HEK293 (cell line): Measurements from ENCODE around the gene BCORL1.

Source experiments
- BCL11B ChIP-seq: fragments of 450-650 bp; formaldehyde crosslinking; IDR thresholded peaks from 2 replicates; pipeline ENCODE4 v1.5.1; 2016; ENCODE audit warnings: low read depth, missing biosample characterization, missing genetic modification characterization
- MEIS1 ChIP-seq: sonication (generic); formaldehyde crosslinking; IDR thresholded peaks from 2 replicates; pipeline ENCODE4 v1.8.1; 2022; ENCODE audit warnings: missing genetic modification reagents, mild to moderate bottlenecking, borderline replicate concordance
- PRDM1 ChIP-seq: fragments of 450-650 bp; formaldehyde crosslinking; IDR thresholded peaks from 2 replicates; pipeline ENCODE4; 2016; ENCODE audit warnings: missing biosample characterization, missing genetic modification characterization
- SP2 ChIP-seq: fragments of 450-650 bp; formaldehyde crosslinking; IDR thresholded peaks from 2 replicates; pipeline ENCODE4 v1.5.1; 2016; ENCODE audit warnings: missing biosample characterization, missing genetic modification characterization
- WT1 ChIP-seq: fragments of 450-650 bp; formaldehyde crosslinking; IDR thresholded peaks from 2 replicates; pipeline ENCODE4 v1.5.1; 2016; ENCODE audit warnings: missing biosample characterization, missing genetic modification characterization
- YY1 ChIP-seq: fragments of 450-650 bp; formaldehyde crosslinking; IDR thresholded peaks from 2 replicates; pipeline ENCODE4 v1.5.1; 2018; ENCODE audit warnings: missing biosample characterization, missing genetic modification characterization
- ZEB2 ChIP-seq: fragments of 450-650 bp; formaldehyde crosslinking; IDR thresholded peaks from 2 replicates; pipeline ENCODE4 v1.5.1; 2016; ENCODE audit warnings: missing biosample characterization, missing genetic modification characterization
- ZFHX2 ChIP-seq: fragments of 450-650 bp; formaldehyde crosslinking; conservative IDR thresholded peaks from 2 replicates; pipeline ENCODE4 v1.5.1; 2016; ENCODE audit warnings: missing biosample characterization, missing genetic modification characterization
- ZFP69B ChIP-seq: fragments of 450-650 bp; formaldehyde crosslinking; IDR thresholded peaks from 2 replicates; pipeline ENCODE4 v1.5.1; 2016; ENCODE audit warnings: missing biosample characterization, missing genetic modification characterization
- ZNF121 ChIP-seq: fragments of 450-650 bp; formaldehyde crosslinking; IDR thresholded peaks from 2 replicates; pipeline ENCODE4 v1.5.1; 2016; ENCODE audit warnings: missing biosample characterization, missing genetic modification characterization
- ZNF175 ChIP-seq: fragments of 450-650 bp; formaldehyde crosslinking; IDR thresholded peaks from 2 replicates; pipeline ENCODE4 v1.5.1; 2016; ENCODE audit warnings: missing biosample characterization, missing genetic modification characterization
- ZNF2 ChIP-seq: fragments of 450-650 bp; formaldehyde crosslinking; IDR thresholded peaks from 2 replicates; pipeline ENCODE4 v1.5.1; 2016; ENCODE audit warnings: missing biosample characterization, missing genetic modification characterization
- ZNF221 ChIP-seq: fragments of 450-650 bp; formaldehyde crosslinking; IDR thresholded peaks from 2 replicates; pipeline ENCODE4 v1.5.1; 2017; ENCODE audit warnings: missing biosample characterization, missing genetic modification characterization, borderline replicate concordance
- ZNF24 ChIP-seq: fragments of 450-650 bp; formaldehyde crosslinking; IDR thresholded peaks from 2 replicates; pipeline ENCODE4 v1.5.1; 2016; ENCODE audit warnings: missing biosample characterization, missing genetic modification characterization
- ZNF335 ChIP-seq: fragments of 450-650 bp; formaldehyde crosslinking; conservative IDR thresholded peaks from 2 replicates; pipeline ENCODE4 v1.5.1; 2016; ENCODE audit warnings: missing biosample characterization, missing genetic modification characterization
- ZNF354C ChIP-seq: fragments of 450-650 bp; formaldehyde crosslinking; IDR thresholded peaks from 2 replicates; pipeline ENCODE4 v1.5.1; 2016; ENCODE audit warnings: missing biosample characterization, missing genetic modification characterization, low read depth, borderline replicate concordance
- ZNF510 ChIP-seq: fragments of 450-650 bp; formaldehyde crosslinking; IDR thresholded peaks from 2 replicates; pipeline ENCODE4 v1.5.1; 2018; ENCODE audit warnings: mild to moderate bottlenecking, missing genetic modification characterization, missing biosample characterization; ENCODE audit not compliant: insufficient replicate concordance
- ZNF558 ChIP-seq: fragments of 450-650 bp; formaldehyde crosslinking; IDR thresholded peaks from 2 replicates; pipeline ENCODE4 v1.5.1; 2016; ENCODE audit warnings: missing biosample characterization, missing genetic modification characterization
- ZNF585B ChIP-seq: fragments of 450-650 bp; formaldehyde crosslinking; IDR thresholded peaks from 2 replicates; pipeline ENCODE4 v1.5.1; 2016; ENCODE audit warnings: missing biosample characterization, missing genetic modification characterization
- ZNF654 ChIP-seq: fragments of 450-650 bp; formaldehyde crosslinking; IDR thresholded peaks from 2 replicates; pipeline ENCODE4 v1.5.1; 2016; ENCODE audit warnings: low read depth, missing biosample characterization, missing genetic modification characterization
- ZNF664 ChIP-seq: fragments of 450-650 bp; formaldehyde crosslinking; IDR thresholded peaks from 2 replicates; pipeline ENCODE4 v1.5.1; 2016; ENCODE audit warnings: missing biosample characterization, missing genetic modification characterization
- ZSCAN30 ChIP-seq: fragments of 450-650 bp; IDR thresholded peaks from 2 replicates; pipeline ENCODE4 v1.5.1; 2018; ENCODE audit warnings: missing biosample characterization, mild to moderate bottlenecking, missing genetic modification characterization, moderate library complexity
- ZXDB ChIP-seq: fragments of 450-650 bp; formaldehyde crosslinking; IDR thresholded peaks from 2 replicates; pipeline ENCODE4 v1.5.1; 2016; ENCODE audit warnings: missing biosample characterization, missing genetic modification characterization
- TF ChIP-seq, protein P1 (sequence below): fragments of 450-650 bp; formaldehyde crosslinking; IDR thresholded peaks from 2 replicates; pipeline ENCODE4 v1.5.1; 2016; ENCODE audit warnings: missing biosample characterization, missing genetic modification characterization
- TF ChIP-seq, protein P2 (sequence below): fragments of 450-650 bp; formaldehyde crosslinking; IDR thresholded peaks from 2 replicates; pipeline ENCODE4 v1.5.1; 2016; ENCODE audit warnings: missing biosample characterization, missing genetic modification characterization
- TF ChIP-seq, protein P3 (sequence below): fragments of 450-650 bp; formaldehyde crosslinking; IDR thresholded peaks from 2 replicates; pipeline ENCODE4 v1.5.1; 2016; ENCODE audit warnings: missing biosample characterization, missing genetic modification characterization
- TF ChIP-seq, protein P4 (sequence below): fragments of 450-650 bp; formaldehyde crosslinking; IDR thresholded peaks from 2 replicates; pipeline ENCODE4 v1.5.1; 2016; ENCODE audit warnings: missing biosample characterization, missing genetic modification characterization
- TF ChIP-seq, protein P5 (sequence below): fragments of 450-650 bp; formaldehyde crosslinking; IDR thresholded peaks from 2 replicates; pipeline ENCODE4 v1.5.1; 2017; ENCODE audit warnings: missing biosample characterization, missing genetic modification characterization
- TF ChIP-seq, protein P6 (sequence below): fragments of 450-650 bp; formaldehyde crosslinking; IDR thresholded peaks from 2 replicates; pipeline ENCODE4 v1.5.1; 2016; ENCODE audit warnings: missing biosample characterization, missing genetic modification characterization

BCORL1 gene

DNA sequence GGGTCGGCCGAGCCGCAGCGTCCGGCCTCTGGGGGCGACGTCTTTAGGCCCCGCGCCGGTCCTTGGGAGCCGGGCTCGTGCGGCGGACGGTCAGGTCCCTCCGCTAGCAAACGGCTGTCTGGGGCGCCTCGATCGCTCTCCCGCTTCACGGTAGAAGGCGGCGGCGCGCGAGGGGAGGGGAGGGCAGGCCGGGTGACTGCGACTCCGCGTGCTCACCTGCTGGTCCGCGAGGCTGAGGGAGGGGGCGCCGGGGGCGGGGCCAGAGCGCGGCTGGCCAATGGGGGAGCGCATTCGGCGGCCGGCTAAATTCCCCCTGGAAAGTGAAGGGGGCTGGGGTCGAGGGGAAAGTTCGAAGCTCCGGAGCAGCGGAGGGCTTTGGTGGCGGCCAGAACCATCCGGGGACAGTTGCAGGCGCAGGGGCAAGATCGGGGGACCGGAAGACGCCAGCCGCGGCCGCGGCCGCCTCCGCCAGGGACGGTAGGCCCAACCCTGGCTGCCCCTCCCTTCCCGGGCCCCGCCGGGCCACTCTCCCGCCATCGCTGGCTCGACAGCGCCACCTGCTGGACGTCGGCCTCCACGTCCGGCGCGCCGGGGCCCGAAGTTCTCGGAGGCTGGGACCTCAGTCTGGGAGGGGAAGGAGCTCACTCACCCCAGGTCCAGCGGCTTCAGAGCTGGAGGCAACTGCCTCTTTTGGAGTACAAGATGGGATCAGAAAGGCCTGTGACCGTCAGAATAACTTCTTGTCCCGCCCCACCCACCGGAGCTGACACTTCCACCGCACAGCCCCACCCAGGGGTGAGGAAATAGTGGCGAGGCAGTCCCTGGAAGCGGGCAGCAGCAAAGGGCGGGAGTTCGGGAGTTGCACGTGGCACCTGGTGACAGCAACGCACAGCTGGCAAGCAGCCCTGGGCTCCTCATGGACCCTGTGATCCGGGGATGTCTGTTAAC lies 78.0 kb downstream of the BCORL1 start (continued):
- TF ChIP-seq ZNF335 (tag by site-specific recombination) = peak; percentile 83
- TF ChIP-seq ZNF2 (tag by site-specific recombination) = peak; percentile 51; the same call in 1 of the 2 replicates
- TF ChIP-seq MEIS1 = no peak
- TF ChIP-seq YY1 (tag by site-specific recombination) = peak; percentile 62
- TF ChIP-seq ZNF121 = no peak
- TF ChIP-seq, protein P1, sequence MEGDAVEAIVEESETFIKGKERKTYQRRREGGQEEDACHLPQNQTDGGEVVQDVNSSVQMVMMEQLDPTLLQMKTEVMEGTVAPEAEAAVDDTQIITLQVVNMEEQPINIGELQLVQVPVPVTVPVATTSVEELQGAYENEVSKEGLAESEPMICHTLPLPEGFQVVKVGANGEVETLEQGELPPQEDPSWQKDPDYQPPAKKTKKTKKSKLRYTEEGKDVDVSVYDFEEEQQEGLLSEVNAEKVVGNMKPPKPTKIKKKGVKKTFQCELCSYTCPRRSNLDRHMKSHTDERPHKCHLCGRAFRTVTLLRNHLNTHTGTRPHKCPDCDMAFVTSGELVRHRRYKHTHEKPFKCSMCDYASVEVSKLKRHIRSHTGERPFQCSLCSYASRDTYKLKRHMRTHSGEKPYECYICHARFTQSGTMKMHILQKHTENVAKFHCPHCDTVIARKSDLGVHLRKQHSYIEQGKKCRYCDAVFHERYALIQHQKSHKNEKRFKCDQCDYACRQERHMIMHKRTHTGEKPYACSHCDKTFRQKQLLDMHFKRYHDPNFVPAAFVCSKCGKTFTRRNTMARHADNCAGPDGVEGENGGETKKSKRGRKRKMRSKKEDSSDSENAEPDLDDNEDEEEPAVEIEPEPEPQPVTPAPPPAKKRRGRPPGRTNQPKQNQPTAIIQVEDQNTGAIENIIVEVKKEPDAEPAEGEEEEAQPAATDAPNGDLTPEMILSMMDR (tag by site-specific recombination) = peak; percentile 93
- TF ChIP-seq, protein P2, sequence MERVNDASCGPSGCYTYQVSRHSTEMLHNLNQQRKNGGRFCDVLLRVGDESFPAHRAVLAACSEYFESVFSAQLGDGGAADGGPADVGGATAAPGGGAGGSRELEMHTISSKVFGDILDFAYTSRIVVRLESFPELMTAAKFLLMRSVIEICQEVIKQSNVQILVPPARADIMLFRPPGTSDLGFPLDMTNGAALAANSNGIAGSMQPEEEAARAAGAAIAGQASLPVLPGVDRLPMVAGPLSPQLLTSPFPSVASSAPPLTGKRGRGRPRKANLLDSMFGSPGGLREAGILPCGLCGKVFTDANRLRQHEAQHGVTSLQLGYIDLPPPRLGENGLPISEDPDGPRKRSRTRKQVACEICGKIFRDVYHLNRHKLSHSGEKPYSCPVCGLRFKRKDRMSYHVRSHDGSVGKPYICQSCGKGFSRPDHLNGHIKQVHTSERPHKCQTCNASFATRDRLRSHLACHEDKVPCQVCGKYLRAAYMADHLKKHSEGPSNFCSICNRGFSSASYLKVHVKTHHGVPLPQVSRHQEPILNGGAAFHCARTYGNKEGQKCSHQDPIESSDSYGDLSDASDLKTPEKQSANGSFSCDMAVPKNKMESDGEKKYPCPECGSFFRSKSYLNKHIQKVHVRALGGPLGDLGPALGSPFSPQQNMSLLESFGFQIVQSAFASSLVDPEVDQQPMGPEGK (tag by site-specific recombination) = peak; percentile 86; the same call in 1 of the 2 replicates
- no peak for TF ChIP-seq ZNF354C
- TF ChIP-seq WT1 (tag by site-specific recombination) = no peak
- TF ChIP-seq ZNF24 (tag by site-specific recombination) = 0 out of 2 replicates have a peak, but pooled peaks have one; percentile 29
- TF ChIP-seq PRDM1 (tag by site-specific recombination) = peak; percentile 28
- peak; percentile 74 for TF ChIP-seq ZNF654
- TF ChIP-seq ZEB2 = peak; percentile 68
- TF ChIP-seq ZNF221 (tag by site-specific recombination) = no peak
- TF ChIP-seq ZNF175 (tag by site-specific recombination) = no peak
- 0 out of 2 replicates have a peak, but pooled peaks have one; percentile 28 for TF ChIP-seq ZXDB
- peak; percentile 61 for TF ChIP-seq SP2 (tag by site-specific recombination)
- peak; percentile 86 for TF ChIP-seq ZSCAN30 (tag by site-specific recombination)
- 0 out of 2 replicates have a peak, but pooled peaks have one; percentile 43 for TF ChIP-seq BCL11B (tag by site-specific recombination)
- TF ChIP-seq, protein P3, sequence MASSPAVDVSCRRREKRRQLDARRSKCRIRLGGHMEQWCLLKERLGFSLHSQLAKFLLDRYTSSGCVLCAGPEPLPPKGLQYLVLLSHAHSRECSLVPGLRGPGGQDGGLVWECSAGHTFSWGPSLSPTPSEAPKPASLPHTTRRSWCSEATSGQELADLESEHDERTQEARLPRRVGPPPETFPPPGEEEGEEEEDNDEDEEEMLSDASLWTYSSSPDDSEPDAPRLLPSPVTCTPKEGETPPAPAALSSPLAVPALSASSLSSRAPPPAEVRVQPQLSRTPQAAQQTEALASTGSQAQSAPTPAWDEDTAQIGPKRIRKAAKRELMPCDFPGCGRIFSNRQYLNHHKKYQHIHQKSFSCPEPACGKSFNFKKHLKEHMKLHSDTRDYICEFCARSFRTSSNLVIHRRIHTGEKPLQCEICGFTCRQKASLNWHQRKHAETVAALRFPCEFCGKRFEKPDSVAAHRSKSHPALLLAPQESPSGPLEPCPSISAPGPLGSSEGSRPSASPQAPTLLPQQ (tag by site-specific recombination) = peak; percentile 85
- TF ChIP-seq, protein P4, sequence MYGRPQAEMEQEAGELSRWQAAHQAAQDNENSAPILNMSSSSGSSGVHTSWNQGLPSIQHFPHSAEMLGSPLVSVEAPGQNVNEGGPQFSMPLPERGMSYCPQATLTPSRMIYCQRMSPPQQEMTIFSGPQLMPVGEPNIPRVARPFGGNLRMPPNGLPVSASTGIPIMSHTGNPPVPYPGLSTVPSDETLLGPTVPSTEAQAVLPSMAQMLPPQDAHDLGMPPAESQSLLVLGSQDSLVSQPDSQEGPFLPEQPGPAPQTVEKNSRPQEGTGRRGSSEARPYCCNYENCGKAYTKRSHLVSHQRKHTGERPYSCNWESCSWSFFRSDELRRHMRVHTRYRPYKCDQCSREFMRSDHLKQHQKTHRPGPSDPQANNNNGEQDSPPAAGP = 0 out of 2 replicates have a peak, but pooled peaks have one; percentile 66
- TF ChIP-seq, protein P5, sequence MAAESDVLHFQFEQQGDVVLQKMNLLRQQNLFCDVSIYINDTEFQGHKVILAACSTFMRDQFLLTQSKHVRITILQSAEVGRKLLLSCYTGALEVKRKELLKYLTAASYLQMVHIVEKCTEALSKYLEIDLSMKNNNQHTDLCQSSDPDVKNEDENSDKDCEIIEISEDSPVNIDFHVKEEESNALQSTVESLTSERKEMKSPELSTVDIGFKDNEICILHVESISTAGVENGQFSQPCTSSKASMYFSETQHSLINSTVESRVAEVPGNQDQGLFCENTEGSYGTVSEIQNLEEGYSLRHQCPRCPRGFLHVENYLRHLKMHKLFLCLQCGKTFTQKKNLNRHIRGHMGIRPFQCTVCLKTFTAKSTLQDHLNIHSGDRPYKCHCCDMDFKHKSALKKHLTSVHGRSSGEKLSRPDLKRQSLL (tag by site-specific recombination) = 0 out of 2 replicates have a peak, but pooled peaks have one; percentile 43
- TF ChIP-seq ZFHX2 = peak; percentile 26; the same call in 1 of the 2 replicates
- TF ChIP-seq ZNF664 (tag by site-specific recombination) = no peak
- no peak for TF ChIP-seq ZNF558
- TF ChIP-seq ZNF510 (tag by site-specific recombination) = no peak
- no peak for TF ChIP-seq ZNF585B (tag by site-specific recombination)
- TF ChIP-seq ZFP69B = no peak; the same call in none of the 2 replicates
- TF ChIP-seq, protein P6, sequence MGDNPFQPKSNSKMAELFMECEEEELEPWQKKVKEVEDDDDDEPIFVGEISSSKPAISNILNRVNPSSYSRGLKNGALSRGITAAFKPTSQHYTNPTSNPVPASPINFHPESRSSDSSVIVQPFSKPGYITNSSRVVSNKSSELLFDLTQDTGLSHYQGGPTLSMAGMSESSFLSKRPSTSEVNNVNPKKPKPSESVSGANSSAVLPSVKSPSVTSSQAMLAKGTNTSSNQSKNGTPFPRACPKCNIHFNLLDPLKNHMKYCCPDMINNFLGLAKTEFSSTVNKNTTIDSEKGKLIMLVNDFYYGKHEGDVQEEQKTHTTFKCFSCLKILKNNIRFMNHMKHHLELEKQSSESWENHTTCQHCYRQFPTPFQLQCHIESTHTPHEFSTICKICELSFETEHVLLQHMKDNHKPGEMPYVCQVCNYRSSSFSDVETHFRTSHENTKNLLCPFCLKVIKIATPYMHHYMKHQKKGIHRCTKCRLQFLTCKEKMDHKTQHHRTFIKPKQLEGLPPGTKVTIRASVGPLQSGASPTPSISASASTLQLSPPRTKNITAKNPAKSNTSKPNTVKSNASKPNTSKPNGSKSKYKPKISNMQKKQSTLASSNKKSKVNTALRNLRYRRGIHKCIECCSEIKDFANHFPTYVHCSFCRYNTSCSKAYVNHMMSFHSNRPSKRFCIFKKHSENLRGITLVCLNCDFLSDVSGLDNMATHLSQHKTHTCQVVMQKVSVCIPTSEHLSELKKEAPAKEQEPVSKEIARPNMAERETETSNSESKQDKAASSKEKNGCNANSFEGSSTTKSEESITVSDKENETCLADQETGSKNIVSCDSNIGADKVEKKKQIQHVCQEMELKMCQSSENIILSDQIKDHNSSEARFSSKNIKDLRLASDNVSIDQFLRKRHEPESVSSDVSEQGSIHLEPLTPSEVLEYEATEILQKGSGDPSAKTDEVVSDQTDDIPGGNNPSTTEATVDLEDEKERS (tag by site-specific recombination) = no peak
